ENCODE measurements around the gene SLC22A2. TPM values are rescaled to one million over a fixed set of nuclear protein-coding genes. Genes with fewer than 3 reads are reported as not detected.
A peak's percentile ranks its signal among the peaks of the same experiment; 100 is the strongest.

The SLC22A2 gene
- total RNA-seq, 1 experiment from 2014 or later = 0.96 TPM

GRCh38 chr6:160263196-160263939 lies 4.7 kb upstream of the SLC22A2 start:
- no peak for DNase-seq (ENCODE audit: low spot score)
- TF ChIP-seq ZNF121 (CRISPR knock-in tag; IDR thresholded peaks at IDR 0.05) = peak; percentile 71; the same call in 1 of the 2 replicates
- TF ChIP-seq TEAD1 (CRISPR knock-in tag; IDR thresholded peaks at IDR 0.05) = no peak
- TF ChIP-seq HMGA2 (CRISPR knock-in tag; IDR thresholded peaks at IDR 0.05) = no peak
- TF ChIP-seq JUN (CRISPR knock-in tag; IDR thresholded peaks at IDR 0.05) = no peak
- peaks cover 11% of the 10 kb centered on the region for H3K27me3 Mint-ChIP-seq (ENCODE audit: low read depth)
- no peak overlapping the region for H3K27ac Mint-ChIP-seq
- no peaks in the 10 kb centered on the region for H3K36me3 Mint-ChIP-seq
- ATAC-seq = no peak
- no peak overlapping the region for H3K4me3 Mint-ChIP-seq
- peaks cover 36% of the 10 kb centered on the region for H3K4me1 Mint-ChIP-seq
- ChIA-PET POLR2A (no interaction called here), CTCF (interaction anchor here (0.9 to 2.0 kb wide), 6 partner anchors 10 to 192 kb away, joined by 3 to 8 read pairs (median 5); no protein-coding TSS in a partner anchor)
- no peaks in the 10 kb centered on the region for H3K9me3 Mint-ChIP-seq

- Mint-ChIP-seq H3K27me3 (ENCODE audit: low read depth) (peaks cover 11% of the 10 kb centered on the region), H3K27ac (no peak overlapping the region), H3K4me3 (no peak overlapping the region), H3K4me1 (peaks cover 36% of the 10 kb centered on the region), H3K36me3 (no peaks in the 10 kb centered on the region), H3K9me3 (no peaks in the 10 kb centered on the region)
- no peak for DNase-seq (ENCODE audit: low spot score)
- TF ChIP-seq ZNF263 (CRISPR knock-in tag; IDR thresholded peaks at IDR 0.05; ENCODE audit: low read depth) (no peak), ETV6 (CRISPR knock-in tag; IDR thresholded peaks at IDR 0.05) (no peak)
- ChIA-PET POLR2A (no interaction called here), CTCF (interaction anchor here (1.1 to 2.0 kb wide), 7 partner anchors 9 to 193 kb away, joined by 3 to 8 read pairs (median 5); no protein-coding TSS in a partner anchor)
- ATAC-seq = peak; percentile 86
Measured at GRCh38 chr6:160261991-160262680, 3.5 kb upstream of the SLC22A2 start.

- no peak overlapping the region for H3K27ac Mint-ChIP-seq
- TF ChIP-seq ZBTB43 (CRISPR knock-in tag; IDR thresholded peaks at IDR 0.05) (no peak), AFF4 (CRISPR knock-in tag; IDR thresholded peaks at IDR 0.05; ENCODE audit: borderline replicate concordance) (no peak), ZNF512 (CRISPR knock-in tag; IDR thresholded peaks at IDR 0.05; ENCODE audit: borderline replicate concordance) (no peak), NFYB (CRISPR knock-in tag; conservative IDR thresholded peaks at IDR 0.05; ENCODE audit: low read depth) (no peak), SMAD4 (CRISPR knock-in tag; IDR thresholded peaks at IDR 0.05) (no peak), NR1H2 (CRISPR knock-in tag; IDR thresholded peaks at IDR 0.05) (no peak)
- CTCF ChIA-PET = interaction anchor here (1.1 to 2.0 kb wide), 2 partner anchors 15 to 40 kb away, joined by 6 to 7 read pairs; no protein-coding TSS in a partner anchor
- peaks cover 42% of the 10 kb centered on the region for H3K4me1 Mint-ChIP-seq
- peaks cover 11% of the 10 kb centered on the region for H3K27me3 Mint-ChIP-seq (ENCODE audit: low read depth)
- no peak overlapping the region for H3K4me3 Mint-ChIP-seq
- no peaks in the 10 kb centered on the region for H3K36me3 Mint-ChIP-seq
- DNase-seq (ENCODE audit: low spot score) (no peak), ATAC-seq (no peak)
- POLR2A ChIA-PET = interaction anchor here (1.2 kb wide), 1 partner anchor 12 kb away, joined by 3 read pairs; no protein-coding TSS in a partner anchor
- H3K9me3 Mint-ChIP-seq = no peaks in the 10 kb centered on the region
Measured at GRCh38 chr6:160260803-160261450, 2.3 kb upstream of the SLC22A2 start.
